Aorta (tissue), 5 donors: ENCODE results near the gene GRIK5. TPM values are rescaled to one million over a fixed set of nuclear protein-coding genes. Genes with fewer than 3 reads are reported as not detected.
"Not testable (repeated sequence)": the region's sequence is repeated elsewhere in the genome, so short reads cannot be mapped to it uniquely, and the experiment has no call there.

Source experiments
- ATAC-seq: fragments of 200-7000 bp; cut with Tn5 transposase; one replicate; pipeline ENCODE4 v1.9.1; 2022; ENCODE audit warnings: moderate library complexity; ENCODE audit not compliant: low FRiP score
- DNase-seq, 2 donors: peaks; one replicate each; pipeline ENCODE4 v3.0.0-alpha.2; 2020
- H3K27ac ChIP-seq, 2 donors: one replicate each; pipeline ENCODE4 v1.5.1; 2013; ENCODE audit warnings: low read length in 2 of 2, mild to moderate bottlenecking in 2 of 2, moderate library complexity in 2 of 2, control low read depth in 1 of 2, inconsistent platforms in 1 of 2, low read depth in 1 of 2
- H3K27me3 ChIP-seq, 2 donors: one replicate each; pipeline ENCODE4 v1.6.1; 2013; ENCODE audit warnings: control low read depth in 1 of 2, low read length in 1 of 2, mild to moderate bottlenecking in 1 of 2, moderate library complexity in 1 of 2; ENCODE audit not compliant: insufficient read depth in 2 of 2, control insufficient read depth in 1 of 2
- H3K36me3 ChIP-seq, 2 donors: one replicate each; pipeline ENCODE4 v1.6.1; 2013; ENCODE audit warnings: control low read depth in 1 of 2, low read length in 1 of 2, mild to moderate bottlenecking in 1 of 2; ENCODE audit not compliant: insufficient read depth in 2 of 2, control insufficient read depth in 1 of 2
- H3K4me1 ChIP-seq, 2 donors: one replicate each; pipeline ENCODE4 v1.6.1; 2013; ENCODE audit warnings: low read length in 2 of 2, control low read depth in 1 of 2, mild to moderate bottlenecking in 1 of 2, moderate library complexity in 1 of 2; ENCODE audit not compliant: insufficient read depth in 2 of 2, control insufficient read depth in 1 of 2
- H3K4me3 ChIP-seq, 2 donors: one replicate each; pipeline ENCODE4 v1.5.1; 2013; ENCODE audit warnings: low read length in 2 of 2, control low read depth in 1 of 2, mild to moderate bottlenecking in 1 of 2
- H3K9me3 ChIP-seq: one replicate; pipeline ENCODE4 v1.6.1; 2013; ENCODE audit warnings: mild to moderate bottlenecking, low read length; ENCODE audit not compliant: control insufficient read depth
- WGBS, 2 donors: extraction: QIAGEN DNeasy Blood & Tissue Kit; methylation state at CpG; one replicate each; pipeline ENCODE4 v1.1.7; 2013; 5-methylcytosine and 5-hydroxymethylcytosine counted together
- intact Hi-C, 2 donors: fragments of 100-400 bp; cut with DNase I; formaldehyde crosslinking; loops; one replicate each; pipeline versions ENCODE4 v1.14.2 to v1.15.0; 2022
- polyA plus RNA-seq, 2 donors: library from polyadenylated mRNA; stranded (reverse); fragments of 200-250 nt; gene quantifications; one replicate each; pipeline ENCODE4 v1.2.3, GENCODE V29; 2013
- total RNA-seq, 2 donors: library from RNA; stranded (reverse); fragmentation: NEBNext Ultra II Directional; extraction: Animal tissue kit (Norgen Biotek cat#: 25700); gene quantifications; one replicate each; pipeline ENCODE4 v1.2.1, GENCODE V29; 2021
- donor health status: healthy with polysubstance abuse.
- donor health status: Bipolar disorder and iron deficiency.
- donor health status: DM: no; HTN: no; CAD: no.
- donor health status: DM: no; HTN: no; CAD: no.
- donor health status: DM: yes; HTN: yes; CAD: no.

The GRIK5 gene
- total and polyA plus RNA-seq, 4 donors, result 3.5 to 39.0 (median 22.7) TPM

- Histone ChIP-seq H3K27me3 (no peaks in the 10 kb centered on the region), H3K36me3 (peaks cover 0 to 2% of the 10 kb centered on the region in 2 donors), H3K9me3 (no peaks in the 10 kb centered on the region), H3K4me3 (no peak overlapping the region), H3K27ac (no peak overlapping the region), H3K4me1 (no peaks in the 10 kb centered on the region)
- intact Hi-C loops, result no loop called here
- ATAC-seq, result no peak
- WGBS, 2 donors, result 57 to 58% methylated on average over 10 of the region's 10 CpGs
- DNase-seq, result no peak
Observed at GRCh38 chr19:42052241-42052863, 17.7 kb downstream of the GRIK5 start.

- H3K27me3 ChIP-seq, result no peaks in the 10 kb centered on the region
- no peaks in the 10 kb centered on the region for H3K9me3 ChIP-seq
- DNase-seq (no peak), ATAC-seq (no peak)
- no peaks in the 10 kb centered on the region for H3K4me1 ChIP-seq
- 92 to 93% methylated on average over 14 of the region's 14 CpGs for WGBS, 2 donors
- intact Hi-C loops, result no loop called here
- H3K36me3 ChIP-seq, result peaks cover 0 to 2% of the 10 kb centered on the region in 2 donors
- H3K4me3 ChIP-seq, result no peak overlapping the region
- no peak overlapping the region for H3K27ac ChIP-seq
Observed at GRCh38 chr19:42051166-42052115, 18.6 kb downstream of the GRIK5 start.

- Histone ChIP-seq H3K27ac (no peak overlapping the region), H3K4me1 (no peaks in the 10 kb centered on the region), H3K36me3 (peaks cover 0 to 4% of the 10 kb centered on the region in 2 donors), H3K4me3 (no peak overlapping the region), H3K27me3 (no peaks in the 10 kb centered on the region), H3K9me3 (no peaks in the 10 kb centered on the region)
- DNase-seq (no peak), ATAC-seq (no peak)
- intact Hi-C loops, result no loop called here
- WGBS, 2 donors, result 75 to 77% methylated on average over 4 of the region's 4 CpGs
Observed at GRCh38 chr19:42048992-42049391, 21.0 kb downstream of the GRIK5 start.

- H3K36me3 ChIP-seq, result peaks cover 0 to 5% of the 10 kb centered on the region in 2 donors
- no peaks in the 10 kb centered on the region for H3K27me3 ChIP-seq
- no peak overlapping the region for H3K27ac ChIP-seq
- 80 to 87% methylated on average over 7 of the region's 7 CpGs for WGBS, 2 donors
- H3K4me3 ChIP-seq, result no peak overlapping the region
- no peaks in the 10 kb centered on the region for H3K9me3 ChIP-seq
- no peak for ATAC-seq
- DNase-seq, result no peak
- intact Hi-C loops, result no loop called here
- no peaks in the 10 kb centered on the region for H3K4me1 ChIP-seq
Observed at GRCh38 chr19:42045575-42045974, 24.4 kb downstream of the GRIK5 start.

DNA sequence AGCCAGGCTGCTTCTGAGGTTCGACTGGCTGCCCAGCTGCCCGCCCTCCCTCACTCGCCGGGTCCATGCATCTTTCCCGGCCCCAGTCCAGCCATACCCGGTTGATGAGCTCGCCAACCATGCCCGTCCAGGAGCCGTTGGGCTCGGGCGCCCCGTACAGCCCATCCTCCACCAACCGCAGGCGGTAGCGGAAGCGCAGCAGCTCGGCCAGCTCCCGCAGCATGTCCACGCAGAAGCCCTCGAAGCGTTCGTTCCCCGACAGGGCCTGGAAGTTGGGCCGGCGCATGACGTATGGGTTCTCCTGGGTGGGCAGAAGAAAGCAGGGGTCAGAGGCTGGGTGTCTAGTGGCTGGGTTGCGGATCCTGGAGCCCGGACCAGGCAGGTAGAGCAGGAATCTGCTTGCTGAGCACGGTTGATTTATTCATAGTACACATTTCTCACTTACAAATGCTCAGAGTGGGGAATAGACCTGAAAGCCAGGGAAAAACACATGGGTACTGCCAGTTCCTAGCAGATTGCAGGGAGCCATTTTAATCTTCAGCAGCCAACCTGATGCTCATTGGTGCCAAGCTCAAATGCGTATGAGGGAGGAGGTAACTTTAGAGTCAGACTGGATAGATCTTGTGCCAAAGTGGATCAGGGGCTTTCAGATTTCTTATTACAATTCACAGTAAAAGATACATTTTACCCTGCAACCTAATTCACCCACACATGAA, 27.4 kb downstream of the GRIK5 start:
- Histone ChIP-seq H3K4me1 (no peaks in the 10 kb centered on the region), H3K4me3 (no peak overlapping the region), H3K27me3 (no peaks in the 10 kb centered on the region), H3K27ac (no peak overlapping the region), H3K36me3 (peaks cover 0 to 5% of the 10 kb centered on the region in 2 donors), H3K9me3 (no peaks in the 10 kb centered on the region)
- DNase-seq (no peak), ATAC-seq (no peak)
- 85 to 86% methylated on average over 30 of the region's 30 CpGs for WGBS, 2 donors
- intact Hi-C loops, result no loop called here

DNA sequence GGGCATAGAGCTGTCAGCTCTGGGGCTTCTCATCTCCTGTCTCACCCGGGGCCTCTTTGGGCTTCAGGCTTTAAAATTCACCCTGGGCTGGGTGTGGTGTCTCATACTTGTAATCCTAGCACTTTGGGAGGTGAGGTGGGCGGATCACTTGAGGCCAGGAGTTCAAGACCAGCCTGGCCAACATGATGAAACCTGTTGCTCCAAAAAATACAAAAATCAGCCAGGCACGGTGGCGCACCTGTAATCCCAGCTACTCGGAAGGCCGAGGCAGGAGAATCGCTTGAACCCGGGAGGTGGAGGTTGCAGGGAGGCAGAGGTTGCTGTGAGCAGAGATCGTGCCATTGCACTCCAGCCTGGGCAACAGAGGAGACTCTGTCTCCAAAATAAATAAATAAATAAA, 29.5 kb downstream of the GRIK5 start:
- WGBS, 2 donors, result 92 to 94% methylated on average over 9 of the region's 9 CpGs
- H3K4me3 ChIP-seq, H3K4me1 ChIP-seq, intact Hi-C loops, H3K9me3 ChIP-seq, ATAC-seq, H3K36me3 ChIP-seq, DNase-seq, H3K27ac ChIP-seq, H3K27me3 ChIP-seq: not testable (repeated sequence)

DNA sequence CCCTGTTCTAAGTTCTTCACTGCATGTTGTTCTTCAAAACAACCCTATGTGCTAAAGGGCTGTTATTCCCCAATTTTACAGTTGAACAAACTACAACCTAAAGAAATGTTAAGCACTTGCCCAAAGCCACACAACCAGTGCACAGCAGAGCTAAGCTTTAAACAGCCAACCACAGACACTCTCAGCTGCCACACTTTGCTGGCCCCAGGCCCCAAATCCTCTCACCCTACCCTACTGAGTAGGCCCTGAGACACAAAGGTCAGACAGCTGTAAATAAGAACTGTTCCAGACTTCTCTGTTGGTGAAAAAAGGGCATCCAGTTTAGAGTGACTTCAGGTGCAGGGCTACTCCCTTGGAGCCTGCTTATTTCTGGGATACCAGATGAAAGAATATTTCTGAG, 30.0 kb downstream of the GRIK5 start:
- no peak for ATAC-seq
- no peaks in the 10 kb centered on the region for H3K4me1 ChIP-seq
- H3K27me3 ChIP-seq, result no peaks in the 10 kb centered on the region
- no peak for DNase-seq
- intact Hi-C loops, result no loop called here
- H3K27ac ChIP-seq, result no peak overlapping the region
- H3K9me3 ChIP-seq, result no peaks in the 10 kb centered on the region
- H3K4me3 ChIP-seq, result no peak overlapping the region
- peaks cover 0 to 3% of the 10 kb centered on the region in 2 donors for H3K36me3 ChIP-seq

DNA sequence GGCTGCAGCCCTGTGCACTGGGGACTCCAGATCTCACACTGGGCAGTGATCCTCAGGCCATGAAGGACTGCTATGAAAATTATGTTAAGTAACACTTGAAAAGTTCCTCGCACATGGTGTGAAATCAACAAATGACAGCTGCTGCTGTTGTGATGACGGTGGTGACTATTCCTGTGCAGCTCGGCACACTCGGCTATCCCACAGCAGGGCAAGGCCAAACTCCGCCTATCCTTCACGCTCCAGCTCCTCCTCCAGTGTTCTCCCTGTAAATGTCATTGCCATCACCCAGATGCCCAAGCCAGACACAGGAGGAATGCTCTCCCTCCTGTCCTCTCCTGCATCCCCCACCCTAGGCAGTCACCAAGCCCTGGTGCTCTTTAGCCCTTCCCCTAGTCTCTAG, 31.3 kb downstream of the GRIK5 start:
- no peaks in the 10 kb centered on the region for H3K4me1 ChIP-seq
- DNase-seq (no peak), ATAC-seq (no peak)
- intact Hi-C loops, result no loop called here
- H3K4me3 ChIP-seq, result no peak overlapping the region
- H3K27ac ChIP-seq, result no peak overlapping the region
- WGBS, 2 donors, result 45 to 73% methylated on average over 6 of the region's 6 CpGs
- no peaks in the 10 kb centered on the region for H3K27me3 ChIP-seq
- H3K9me3 ChIP-seq, result no peaks in the 10 kb centered on the region
- H3K36me3 ChIP-seq, result peaks cover 0 to 3% of the 10 kb centered on the region in 2 donors
